HG03521 (cell line): ENCODE data around the gene NCOA5.

Experiments used
- ATAC-seq: cut with Tn5 transposase; IDR thresholded peaks from one replicate; pipeline ENCODE4 v1.9.1; 2021; ENCODE audit warnings: mild to moderate bottlenecking, moderate library complexity; ENCODE audit not compliant: unreplicated experiment

Gene NCOA5

GRCh38 chr20:46044896-46045295 lies 44.9 kb downstream of the NCOA5 start:
- no peak for ATAC-seq

DNA sequence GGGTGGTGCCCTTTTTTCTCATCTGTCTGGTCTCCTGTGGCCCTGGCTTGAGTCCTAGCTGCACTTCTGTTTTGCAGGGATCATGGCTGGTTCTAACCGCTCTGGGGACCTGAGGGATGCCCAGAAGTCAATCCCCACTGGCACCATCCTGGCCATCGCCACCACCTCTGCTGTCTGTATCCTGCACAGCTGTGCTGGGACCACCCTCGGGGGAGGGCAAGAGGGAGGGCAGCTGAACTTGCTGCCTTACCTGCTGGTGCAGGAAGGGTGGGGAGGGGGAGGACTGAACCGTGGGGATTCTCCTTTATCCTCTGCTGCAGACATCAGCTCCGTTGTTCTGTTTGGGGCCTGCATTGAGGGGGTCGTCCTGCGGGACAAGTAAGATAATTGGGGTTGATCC lies 46.2 kb downstream of the NCOA5 start:
- no peak for ATAC-seq

GRCh38 chr20:46040902-46041535 lies 48.7 kb downstream of the NCOA5 start:
- ATAC-seq, result no peak

DNA sequence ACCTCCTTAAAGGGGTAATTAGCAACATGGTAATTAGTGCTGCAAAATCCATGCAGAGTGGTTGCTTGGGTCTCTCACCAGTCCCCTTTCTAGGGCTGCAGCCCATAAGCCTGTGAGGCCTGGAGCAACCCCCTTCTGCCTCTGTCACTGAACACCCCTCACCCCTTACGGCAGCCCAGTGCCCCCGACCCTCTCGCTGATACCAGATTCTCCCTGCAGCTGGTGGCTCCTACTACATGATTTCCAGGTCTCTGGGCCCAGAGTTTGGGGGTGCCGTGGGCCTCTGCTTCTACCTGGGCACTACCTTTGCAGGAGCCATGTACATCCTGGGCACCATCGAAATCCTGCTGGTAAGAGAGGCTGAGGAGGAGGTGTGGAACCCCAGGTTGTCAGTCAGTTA lies 52.7 kb downstream of the NCOA5 start:
- ATAC-seq, result no peak

DNA sequence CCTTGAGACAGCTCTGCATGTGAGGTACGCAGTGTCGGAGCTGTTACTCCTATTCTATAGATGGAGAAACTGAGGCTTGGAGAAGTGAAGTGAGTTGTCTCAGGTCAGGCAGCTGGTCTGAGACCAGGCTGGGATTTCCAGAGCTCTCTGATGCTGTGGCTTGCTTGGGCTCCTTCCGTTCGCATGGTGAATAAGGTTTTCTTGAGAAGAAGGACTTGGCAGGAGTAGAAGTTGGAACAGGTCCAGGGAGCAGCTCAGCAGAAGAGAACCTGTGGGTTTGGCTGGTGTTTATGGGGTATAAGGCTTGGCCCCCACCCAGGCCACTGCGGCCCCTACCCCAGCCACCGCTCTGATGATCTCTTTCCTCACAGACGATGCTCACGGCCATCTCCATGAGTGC lies 53.4 kb downstream of the NCOA5 start:
- no peak for ATAC-seq

GRCh38 chr20:46035713-46036112 lies 54.0 kb downstream of the NCOA5 start:
- no peak for ATAC-seq

- no peak for ATAC-seq
Measured at GRCh38 chr20:46035253-46035652, 54.5 kb downstream of the NCOA5 start.

DNA sequence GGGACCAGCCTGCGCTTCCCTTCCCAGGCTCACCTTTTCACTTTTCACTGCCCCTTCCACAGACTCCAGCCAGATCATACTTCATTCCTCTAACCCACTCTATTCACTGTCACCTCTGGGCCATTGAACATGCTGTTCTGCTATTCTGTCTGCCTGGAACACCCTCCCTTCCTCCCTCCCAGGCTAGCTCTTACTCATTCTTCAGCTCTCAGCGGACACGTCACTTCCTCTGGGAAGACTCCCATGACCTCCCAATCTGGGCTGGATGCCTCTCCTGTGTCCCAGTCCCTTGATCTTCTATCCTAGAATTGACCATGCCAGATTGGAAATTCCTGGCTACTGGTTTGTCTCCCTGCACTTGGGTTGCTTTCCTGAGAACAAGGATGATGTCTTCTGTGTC lies 55.7 kb downstream of the NCOA5 start:
- ATAC-seq, result no peak

- no peak for ATAC-seq
Measured at GRCh38 chr20:46031701-46032254, 58.0 kb downstream of the NCOA5 start.

DNA sequence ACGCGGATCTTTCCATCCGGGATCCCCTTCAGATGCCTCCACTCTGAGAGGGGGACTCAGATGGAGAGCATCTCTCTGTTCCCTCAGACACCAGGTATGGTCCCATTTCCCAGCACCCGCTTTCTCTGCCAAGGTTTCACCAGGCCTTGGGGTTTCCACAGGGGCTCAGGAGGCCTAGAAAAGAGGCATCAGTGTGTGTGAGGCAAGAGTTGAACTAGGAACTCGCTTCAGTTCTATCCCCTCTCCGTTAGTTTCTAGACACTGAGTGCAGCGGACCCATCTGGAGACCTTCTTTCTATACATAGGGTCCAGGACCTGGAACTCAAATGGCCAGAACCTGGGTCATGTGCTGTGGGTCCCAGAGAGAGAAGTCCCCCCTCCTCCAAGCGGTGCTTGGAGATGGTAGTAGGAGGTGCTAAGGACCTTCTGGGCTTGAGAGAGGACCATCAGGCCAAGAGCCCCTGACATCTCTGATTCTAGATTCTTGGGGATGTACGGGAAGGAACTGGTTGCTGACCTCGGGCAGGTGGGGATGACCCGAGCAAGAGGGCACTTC lies 58.7 kb downstream of the NCOA5 start:
- ATAC-seq, result no peak

DNA sequence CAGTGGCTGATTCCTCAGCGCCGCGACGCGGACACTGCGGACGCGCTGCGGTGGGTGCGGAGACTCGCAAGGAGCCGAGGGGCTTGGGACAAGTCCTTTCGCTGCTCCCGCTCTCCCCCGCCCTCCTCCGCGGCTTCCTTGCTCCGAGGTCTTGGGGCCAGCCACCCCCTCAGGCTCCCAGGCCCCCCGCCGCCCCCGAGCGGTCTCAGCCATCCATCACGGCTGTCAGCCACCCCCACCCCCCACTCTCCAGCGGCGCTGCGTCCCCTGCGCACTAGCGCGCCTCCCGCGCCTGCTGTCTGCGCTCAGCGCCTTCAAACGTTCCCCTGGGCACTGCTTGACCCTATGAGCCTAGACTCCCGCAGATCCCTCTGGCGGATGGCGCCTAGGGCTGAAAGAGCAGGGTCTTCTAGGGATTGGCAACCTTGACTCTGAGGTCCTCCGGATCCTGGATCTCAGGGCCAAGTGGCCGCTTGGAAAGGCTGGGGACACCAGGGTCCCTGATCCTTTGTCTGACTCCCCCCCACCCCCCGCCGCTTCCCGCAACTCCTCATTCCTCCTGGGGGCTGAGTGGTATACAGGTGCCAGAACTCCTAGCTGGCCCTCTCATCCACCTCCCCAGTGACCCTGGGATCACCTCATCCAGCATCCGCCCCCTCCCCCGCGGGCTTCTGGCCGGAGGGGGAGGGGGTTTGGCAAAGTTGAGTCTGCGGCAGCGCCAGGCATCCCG lies 59.3 kb downstream of the NCOA5 start:
- ATAC-seq, result no peak

DNA sequence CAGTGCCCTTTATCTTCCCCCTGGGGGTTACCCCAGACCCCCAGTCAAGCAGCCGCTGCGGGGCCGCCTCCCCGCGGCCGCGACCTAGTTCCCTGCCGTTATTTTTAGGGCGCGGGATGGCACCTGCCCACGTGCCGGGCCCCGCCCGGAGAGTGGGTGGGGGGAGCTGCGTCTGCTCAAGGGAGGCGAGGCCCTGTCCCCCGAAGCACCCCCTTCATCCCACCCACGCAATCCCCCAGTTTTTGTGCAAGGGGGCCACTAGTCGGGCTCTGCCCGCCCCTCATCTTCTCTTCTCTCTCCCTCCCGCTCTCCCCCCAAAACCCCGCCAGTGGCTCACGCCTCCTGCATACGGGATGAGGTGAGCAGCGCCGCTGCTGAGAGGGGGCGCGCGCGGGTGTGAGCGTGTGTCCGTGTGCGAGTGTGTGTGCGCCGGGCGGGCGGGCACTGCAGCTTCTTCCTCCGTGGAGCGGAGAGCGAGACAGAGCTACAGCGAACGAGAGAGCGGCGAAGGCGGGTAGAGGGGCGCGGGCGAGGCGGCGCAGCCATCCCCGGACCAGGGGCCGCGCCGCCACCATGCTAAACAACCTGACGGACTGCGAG lies 60.9 kb downstream of the NCOA5 start, which contains the start of gene SLC12A5:
TSS of gene SLC12A5 (plus strand) at position 444 of the 600 bp plus-strand sequence. CDS start at position 574, 130 bp downstream.
- ATAC-seq, result no peak

- no peak for ATAC-seq
Measured at GRCh38 chr20:46028110-46028509, 61.7 kb downstream of the NCOA5 start.

DNA sequence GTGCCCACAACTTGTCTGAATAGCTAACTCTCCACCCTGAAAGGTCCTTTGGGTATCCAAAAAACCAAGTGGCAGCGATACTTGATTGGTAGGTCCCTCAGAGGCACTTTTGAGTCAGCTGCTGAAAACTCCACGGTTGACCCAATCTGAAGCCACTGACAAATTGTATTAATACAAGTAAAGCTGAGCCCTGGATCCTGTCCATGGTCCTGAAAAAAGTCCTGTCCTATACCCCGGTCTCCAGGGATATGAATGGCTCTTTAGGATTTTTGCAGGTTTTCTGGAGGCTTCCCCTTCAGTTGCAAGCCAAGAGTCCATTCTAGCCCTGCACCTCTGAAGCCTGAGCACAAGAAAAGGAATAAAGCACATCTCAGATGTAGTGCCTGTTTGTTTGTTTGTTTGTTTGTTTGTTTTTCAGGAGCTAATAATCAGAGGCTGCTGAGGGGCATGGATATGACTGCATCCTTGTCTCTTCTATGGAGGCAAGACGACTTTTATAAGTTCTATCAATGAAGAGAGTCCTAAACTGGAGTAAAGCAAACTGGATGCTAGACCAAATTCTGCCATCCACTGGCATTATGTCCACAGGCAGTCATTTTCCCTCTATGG lies 62.4 kb downstream of the NCOA5 start:
- no peak for ATAC-seq

GRCh38 chr20:46025376-46025783 lies 64.4 kb downstream of the NCOA5 start:
- ATAC-seq, result no peak

DNA sequence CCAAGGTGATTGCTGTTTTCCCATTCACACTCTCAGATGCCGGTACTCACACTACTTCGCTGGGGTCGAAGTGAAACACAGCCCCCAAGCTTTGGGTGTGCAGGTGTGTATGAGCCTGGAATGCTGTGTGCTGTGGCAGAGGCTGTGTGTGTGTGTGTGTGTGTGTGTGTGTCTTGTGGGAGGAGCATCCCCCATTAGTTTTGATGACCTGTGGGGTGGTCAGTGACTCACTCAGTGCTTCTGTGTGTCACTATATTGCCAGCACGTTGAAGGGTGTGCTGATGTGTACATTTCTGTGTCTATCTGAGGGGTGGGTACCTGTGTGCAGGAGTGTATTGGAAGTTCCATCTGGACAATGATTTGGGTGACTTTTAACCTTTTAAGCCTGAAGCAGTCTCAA lies 65.8 kb downstream of the NCOA5 start:
- ATAC-seq, result no peak

DNA sequence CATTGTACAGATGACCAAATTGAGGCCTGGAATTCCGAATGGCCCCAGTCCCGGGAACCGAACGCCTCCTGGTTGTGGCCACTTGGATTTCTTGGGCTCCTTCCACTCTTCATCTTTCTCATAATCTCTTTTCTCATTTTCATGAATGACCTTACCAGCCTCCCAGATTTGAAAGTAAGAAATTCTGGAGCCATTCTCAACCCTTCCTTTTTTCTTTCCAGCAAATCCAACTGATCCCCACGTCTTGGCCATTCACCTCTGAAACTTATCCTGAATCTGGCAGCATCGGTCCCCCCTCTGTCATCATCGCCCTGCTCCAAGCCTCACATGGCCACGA lies 66.6 kb downstream of the NCOA5 start:
- ATAC-seq, result no peak

- ATAC-seq, result no peak
Measured at GRCh38 chr20:46022411-46023147, 67.2 kb downstream of the NCOA5 start.

- no peak for ATAC-seq
Measured at GRCh38 chr20:46021361-46022359, 68.1 kb downstream of the NCOA5 start.
